Right lobe of liver (tissue), 6 donors: ENCODE data around the gene ARHGEF10L. TPM values are rescaled to one million over a fixed set of nuclear protein-coding genes. Genes with fewer than 3 reads are reported as not detected.

Experiments
- ATAC-seq, 4 donors: fragments of 200-7000 bp; cut with Tn5 transposase; one replicate each; pipeline ENCODE4 v1.9.1; 2020; ENCODE audit warnings: mild to moderate bottlenecking in 4 of 4, moderate library complexity in 4 of 4
- DNase-seq, 3 donors: peaks; one replicate each; pipeline ENCODE4 v3.0.0-alpha.2; 2020
- H3K27ac ChIP-seq, 3 donors: fragments of 200-600 bp; one replicate each; pipeline ENCODE4 v1.8.0; 2022
- H3K27me3 ChIP-seq, 2 donors: fragments of 200-600 bp; one replicate each; pipeline ENCODE4 v1.8.0; 2022
- H3K36me3 ChIP-seq, 4 donors: fragments of 200-600 bp; sonication (generic) in 1 of 4; one replicate each; pipeline versions ENCODE4 v1.5.1 to v1.8.0; 2017 to 2022; ENCODE audit warnings: control low read depth in 1 of 4
- H3K4me1 ChIP-seq, 4 donors: fragments of 200-600 bp; sonication (generic) in 1 of 4; one replicate each; pipeline versions ENCODE4 v1.5.1 to v1.8.0; 2017 to 2022; ENCODE audit warnings: control low read depth in 1 of 4
- H3K4me3 ChIP-seq, 3 donors: fragments of 200-600 bp; one replicate each; pipeline ENCODE4 v1.8.0; 2022
- H3K9me3 ChIP-seq, 4 donors: fragments of 200-600 bp; sonication (generic) in 1 of 4; one replicate each; pipeline versions ENCODE4 v1.5.1 to v1.8.0; 2017 to 2022; ENCODE audit warnings: control low read depth in 1 of 4
- CTCF ChIP-seq, 4 donors: fragments of 200-600 bp in 3 of 4; fragments of 450-650 bp in 1 of 4; IDR thresholded peaks; one replicate each; pipeline versions ENCODE4 v1.5.1 to v1.8.0; 2016 to 2022; ENCODE audit warnings: antibody characterized with exemption in 4 of 4, mild to moderate bottlenecking in 2 of 4
- POLR2A ChIP-seq: fragments of 450-650 bp; IDR thresholded peaks from one replicate; pipeline ENCODE4 v1.6.1; 2017; ENCODE audit warnings: antibody characterized with exemption, mild to moderate bottlenecking
- WGBS: methylation state at CpG from one replicate; pipeline ENCODE4 v1.1.6; 2018; ENCODE audit warnings: low coverage, low lambda C conversion rate; ENCODE audit not compliant: insufficient coverage; ENCODE audit errors: missing lambda C conversion rate; 5-methylcytosine and 5-hydroxymethylcytosine counted together
- intact Hi-C, 2 donors: fragments of 100-400 bp; cut with DNase I; formaldehyde crosslinking; loops; one replicate each; pipeline versions ENCODE4 v1.11.2 to v1.14.1; 2022
- total RNA-seq, 6 experiments: library from RNA; depleted of rRNA in 2 of 6; stranded (reverse); fragments of >200 nt in 2 of 6; fragmentation: NEBNext Ultra II Directional in 3 of 6; extraction: Animal tissue kit (Norgen Biotek cat#: 25700) in 3 of 6; gene quantifications; one replicate each; pipeline versions ENCODE4 v1.1.0 to v1.2.4, GENCODE V29; 2016 to 2023
- donor health status: DM: no; HTN: yes; CAD: no.
- donor health status: DM: no; HTN: no; CAD: no.
- donor health status: DM: no; HTN: no; CAD: no.
- donor health status: DM: no; HTN: yes; CAD: no.
- donor health status: DM: no; HTN: yes; CAD: no.

ARHGEF10L gene
- total RNA-seq, 6 experiments from 2014 or later: 59.7 to 124 (median 87.4) TPM

GRCh38 chr1:17687145-17687544, 147.6 kb downstream of the ARHGEF10L start:
- no peak for DNase-seq
- Histone ChIP-seq H3K4me1 (peaks cover 0 to 16% (median 0%) of the 10 kb centered on the region in 4 donors), H3K4me3 (no peak overlapping the region), H3K27me3 (no peaks in the 10 kb centered on the region), H3K27ac (no peak overlapping the region), H3K9me3 (no peaks in the 10 kb centered on the region), H3K36me3 (peaks cover 0 to 61% (median 32%) of the 10 kb centered on the region in 4 donors)
- intact Hi-C loops: no loop called here
- ATAC-seq: peak in 3 of 4 donors; percentile 12 to 38 (median 34)
- TF ChIP-seq CTCF (IDR thresholded peaks at IDR 0.05): no peak
- TF ChIP-seq POLR2A: no peak
- 50% methylated on average over 7 of the region's 7 CpGs for WGBS

GRCh38 chr1:17688217-17688810, 148.8 kb downstream of the ARHGEF10L start:
- H3K4me1 ChIP-seq: peaks cover 0 to 16% (median 0%) of the 10 kb centered on the region in 4 donors
- no peaks in the 10 kb centered on the region for H3K9me3 ChIP-seq
- H3K27ac ChIP-seq: no peak overlapping the region
- 92% methylated on average over 2 of the region's 8 CpGs for WGBS
- no peaks in the 10 kb centered on the region for H3K27me3 ChIP-seq
- ATAC-seq: peak; percentile 4 to 17 (median 9)
- no peak for TF ChIP-seq CTCF (IDR thresholded peaks at IDR 0.05)
- no peak for TF ChIP-seq POLR2A
- H3K4me3 ChIP-seq: no peak overlapping the region
- peaks cover 0 to 66% (median 36%) of the 10 kb centered on the region in 4 donors for H3K36me3 ChIP-seq
- DNase-seq: no peak
- intact Hi-C loops: no loop called here

GRCh38 chr1:17689011-17689410, 149.5 kb downstream of the ARHGEF10L start:
- Histone ChIP-seq H3K9me3 (no peaks in the 10 kb centered on the region), H3K4me3 (no peak overlapping the region), H3K27ac (no peak overlapping the region), H3K27me3 (no peaks in the 10 kb centered on the region), H3K36me3 (peaks cover 0 to 68% (median 40%) of the 10 kb centered on the region in 4 donors), H3K4me1 (peaks cover 0 to 16% (median 0%) of the 10 kb centered on the region in 4 donors)
- ATAC-seq (peak; percentile 2 to 16 (median 3)), DNase-seq (no peak)
- intact Hi-C loops: no loop called here
- TF ChIP-seq CTCF (IDR thresholded peaks at IDR 0.05): no peak
- TF ChIP-seq POLR2A: no peak
- WGBS: 100% methylated on average over 1 of the region's 9 CpGs

GRCh38 chr1:17690906-17691634, 151.6 kb downstream of the ARHGEF10L start:
- intact Hi-C loops: no loop called here
- H3K27ac ChIP-seq: no peak overlapping the region
- H3K9me3 ChIP-seq: no peaks in the 10 kb centered on the region
- 47% methylated on average over 10 of the region's 11 CpGs for WGBS
- DNase-seq (no peak), ATAC-seq (no peak)
- H3K4me1 ChIP-seq: peaks cover 0 to 16% (median 0%) of the 10 kb centered on the region in 4 donors
- no peak overlapping the region for H3K4me3 ChIP-seq
- H3K27me3 ChIP-seq: no peaks in the 10 kb centered on the region
- peaks cover 0 to 85% (median 42%) of the 10 kb centered on the region in 4 donors for H3K36me3 ChIP-seq
- no peak for TF ChIP-seq POLR2A
- TF ChIP-seq CTCF (IDR thresholded peaks at IDR 0.05): no peak
